GM12872 (cell line): ENCODE results near the gene FAM193A.

Source experiments
- TF ChIP-seq, protein P1 (sequence below): IDR thresholded peaks from 3 replicates; pipeline ENCODE4 v1.5.1; 2011; ENCODE audit warnings: low read depth, mild to moderate bottlenecking, low read length, moderate library complexity; ENCODE audit not compliant: insufficient read depth

FAM193A gene

DNA sequence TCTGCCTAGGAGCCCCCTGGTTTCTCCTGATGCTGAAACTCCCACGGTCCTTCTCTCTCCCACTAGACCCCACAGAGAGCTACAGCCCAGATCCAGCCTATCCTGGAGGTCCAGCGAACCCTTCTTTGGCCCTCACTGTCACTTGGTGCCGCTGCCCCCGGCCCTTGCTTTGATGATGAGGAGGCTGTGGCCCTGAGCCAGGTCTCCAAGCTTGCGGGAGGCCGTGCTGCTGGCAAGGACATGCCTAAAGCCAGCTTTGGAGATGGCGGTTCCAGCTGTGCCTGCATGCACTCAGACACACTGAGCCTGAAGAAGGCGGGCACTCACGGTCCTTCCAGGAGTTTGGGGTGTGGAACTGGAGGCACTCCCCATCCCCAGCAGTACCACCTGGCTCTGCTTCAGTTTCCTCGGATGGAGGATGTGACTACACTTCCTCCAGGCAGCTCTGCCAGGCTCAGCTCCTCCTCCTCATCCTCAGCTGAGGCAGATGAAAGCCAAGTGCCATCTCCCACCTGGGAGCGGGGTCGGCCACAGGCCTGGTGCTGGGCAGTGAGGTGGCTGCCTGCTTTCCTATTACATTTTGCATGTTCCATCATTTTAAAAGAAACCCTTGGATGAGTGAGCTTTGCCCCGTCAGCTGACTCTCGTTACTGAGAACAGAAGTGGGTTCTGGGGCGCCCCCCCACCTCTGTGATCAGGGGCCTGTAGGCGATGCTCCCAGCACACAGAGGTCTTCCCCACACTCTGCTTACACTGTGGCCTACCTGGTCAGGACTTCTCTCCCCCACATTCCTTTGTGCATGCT is 210.6 kb downstream of the FAM193A start:
- TF ChIP-seq, protein P1, sequence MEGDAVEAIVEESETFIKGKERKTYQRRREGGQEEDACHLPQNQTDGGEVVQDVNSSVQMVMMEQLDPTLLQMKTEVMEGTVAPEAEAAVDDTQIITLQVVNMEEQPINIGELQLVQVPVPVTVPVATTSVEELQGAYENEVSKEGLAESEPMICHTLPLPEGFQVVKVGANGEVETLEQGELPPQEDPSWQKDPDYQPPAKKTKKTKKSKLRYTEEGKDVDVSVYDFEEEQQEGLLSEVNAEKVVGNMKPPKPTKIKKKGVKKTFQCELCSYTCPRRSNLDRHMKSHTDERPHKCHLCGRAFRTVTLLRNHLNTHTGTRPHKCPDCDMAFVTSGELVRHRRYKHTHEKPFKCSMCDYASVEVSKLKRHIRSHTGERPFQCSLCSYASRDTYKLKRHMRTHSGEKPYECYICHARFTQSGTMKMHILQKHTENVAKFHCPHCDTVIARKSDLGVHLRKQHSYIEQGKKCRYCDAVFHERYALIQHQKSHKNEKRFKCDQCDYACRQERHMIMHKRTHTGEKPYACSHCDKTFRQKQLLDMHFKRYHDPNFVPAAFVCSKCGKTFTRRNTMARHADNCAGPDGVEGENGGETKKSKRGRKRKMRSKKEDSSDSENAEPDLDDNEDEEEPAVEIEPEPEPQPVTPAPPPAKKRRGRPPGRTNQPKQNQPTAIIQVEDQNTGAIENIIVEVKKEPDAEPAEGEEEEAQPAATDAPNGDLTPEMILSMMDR = no peak

DNA sequence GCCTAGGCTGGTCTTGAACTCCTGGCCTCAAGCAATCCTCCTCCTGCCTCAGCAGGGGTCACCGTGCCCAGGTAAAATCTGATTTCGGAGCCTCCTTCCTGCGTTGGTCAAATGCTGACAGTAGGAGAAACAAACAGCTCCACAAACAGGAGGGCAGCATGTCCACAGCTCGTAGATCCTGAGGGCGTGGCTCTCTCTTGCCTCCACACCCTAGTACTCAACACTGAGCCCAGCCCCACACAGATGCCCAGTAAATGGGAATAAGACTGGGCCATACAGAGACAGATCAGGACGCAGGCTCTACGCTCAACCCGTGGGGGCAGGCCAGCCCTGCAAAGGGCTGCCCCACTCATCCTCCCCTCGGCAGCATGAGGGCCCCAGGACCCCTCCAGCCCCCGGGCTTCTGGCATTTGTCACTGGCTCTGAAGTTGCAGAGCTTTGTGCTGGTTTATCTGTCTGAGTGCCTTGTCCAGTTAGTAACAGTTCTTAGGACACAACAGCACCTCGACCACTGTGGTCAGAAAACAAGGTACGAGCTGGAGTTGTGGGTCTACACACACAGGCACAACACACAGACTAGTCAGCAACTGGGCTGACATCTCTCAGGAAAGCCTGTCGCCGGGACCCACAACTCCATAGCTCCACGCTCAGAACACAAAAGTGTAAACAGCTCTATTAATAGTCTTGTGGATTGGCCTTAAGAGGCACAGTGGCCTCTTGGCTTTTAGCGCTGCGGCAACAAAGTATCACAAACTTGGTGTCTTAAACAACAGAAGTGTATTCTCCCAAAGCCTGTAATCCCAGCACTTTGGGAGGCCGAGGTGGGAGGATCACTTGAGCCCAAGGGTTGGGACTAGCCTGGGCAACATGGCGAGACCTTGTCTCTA is 214.5 kb downstream of the FAM193A start:
- TF ChIP-seq, protein P1 = no peak

DNA sequence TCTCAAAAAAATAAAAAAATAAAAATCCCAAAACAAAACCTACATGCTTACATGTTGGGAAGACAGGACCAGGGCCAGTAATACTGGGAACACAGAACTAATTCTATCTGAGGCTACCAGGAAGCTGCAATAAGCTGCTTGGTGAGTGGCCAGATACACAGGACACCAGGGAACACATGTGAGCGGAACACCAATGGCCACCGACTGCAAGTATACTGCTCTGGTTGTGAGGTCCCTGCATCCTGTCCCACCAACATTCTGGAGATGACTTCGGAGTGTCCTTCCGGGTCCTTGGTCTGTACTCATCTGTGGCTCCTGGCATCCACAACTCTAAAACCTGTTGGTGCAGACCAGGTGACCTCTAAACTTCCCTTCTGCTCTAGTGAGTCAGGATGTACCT is 217.0 kb downstream of the FAM193A start:
- TF ChIP-seq, protein P1 = no peak

DNA sequence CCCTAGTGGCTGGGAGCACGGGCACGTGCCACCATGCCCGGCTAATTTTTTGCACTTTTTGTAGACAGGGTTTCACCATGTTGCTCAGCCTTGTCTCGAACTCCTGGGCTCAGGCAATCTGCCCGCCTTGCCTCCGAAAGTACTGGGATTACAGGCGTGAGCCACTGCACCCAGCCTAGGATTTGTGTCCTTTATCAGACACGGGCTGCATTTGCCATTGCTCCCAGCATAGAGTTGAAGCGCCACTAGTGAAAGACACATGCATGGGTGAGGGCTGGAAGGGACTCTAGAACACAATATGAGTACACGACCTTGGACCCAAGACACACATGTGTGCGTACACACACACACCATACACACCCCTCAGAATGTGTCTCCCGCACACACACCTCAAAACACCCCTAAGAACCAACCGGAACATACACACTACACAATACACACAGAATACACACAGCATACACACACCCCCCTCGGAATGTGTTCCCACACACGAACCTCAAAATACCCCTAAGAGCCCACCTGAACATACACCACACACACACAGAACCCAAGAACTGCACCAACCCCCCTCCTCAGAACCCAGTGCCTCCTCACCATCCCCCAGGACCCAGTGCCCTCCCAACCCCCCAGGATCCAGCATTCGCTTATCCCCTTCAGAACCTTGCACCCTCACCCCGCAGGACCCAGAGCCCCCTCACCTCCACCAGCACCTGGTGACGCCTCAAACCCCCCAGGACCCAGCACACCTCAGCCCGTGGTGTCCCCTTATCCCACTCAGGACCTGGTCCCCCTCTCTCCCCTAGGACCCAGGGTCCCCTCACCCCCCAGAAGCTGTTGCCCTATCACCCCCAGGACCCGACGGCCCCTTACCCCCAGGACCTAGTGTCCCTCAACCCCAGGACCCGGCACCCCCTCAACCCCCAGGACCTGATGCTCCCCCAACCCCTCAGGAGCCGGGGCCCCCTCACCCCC is 218.7 kb downstream of the FAM193A start:
- TF ChIP-seq, protein P1 = no peak

DNA sequence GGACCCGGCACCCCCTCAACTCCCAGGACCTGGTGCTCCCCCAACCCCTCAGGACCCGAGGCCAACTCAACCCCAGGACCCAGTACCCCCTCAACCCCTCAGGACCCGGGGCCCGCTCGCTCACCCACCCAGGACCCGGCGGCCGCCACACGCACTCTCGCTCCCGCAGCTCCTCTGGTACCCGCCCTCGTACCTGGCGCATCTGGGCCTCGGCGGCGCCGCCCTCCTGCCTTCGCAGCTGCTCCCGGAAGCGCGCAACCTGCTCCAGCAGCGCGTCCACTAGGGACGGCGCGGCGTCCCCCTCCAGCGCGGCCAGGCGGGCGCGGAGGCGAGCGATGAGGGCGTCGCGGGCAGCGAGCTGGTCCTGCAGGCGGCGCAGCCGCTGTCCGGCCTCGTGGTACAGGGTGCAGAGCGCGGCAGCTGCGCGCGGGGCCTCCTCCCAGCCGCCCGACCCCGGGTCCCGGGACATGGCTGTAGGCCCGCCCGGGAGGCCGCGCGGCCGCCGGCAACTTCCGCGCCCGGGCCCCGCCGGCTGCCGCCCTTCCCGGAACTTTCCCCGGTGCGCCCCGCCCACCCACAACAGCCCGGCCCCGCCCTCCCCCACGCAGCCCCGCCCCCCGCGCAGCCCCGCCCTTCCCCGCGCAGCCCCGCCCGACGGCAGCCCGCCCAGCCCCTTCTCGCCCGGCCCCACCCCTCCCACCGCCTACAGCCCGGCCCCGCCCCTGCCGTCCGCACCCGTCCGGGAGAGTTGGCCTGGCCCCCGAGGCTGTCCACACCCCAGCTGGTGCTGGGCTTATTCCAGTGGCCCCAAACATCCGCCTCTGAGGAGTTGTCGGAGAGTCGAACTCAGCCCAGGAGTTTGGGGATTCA is 219.6 kb downstream of the FAM193A start, which contains the start of gene TNIP2:
TNIP2 (minus strand) TSS at position 516 of the 870 bp plus-strand sequence; CDS start at position 469, 47 bp downstream.
- TF ChIP-seq, protein P1 = peak; percentile 31; the same call in 1 of the 3 replicates

DNA sequence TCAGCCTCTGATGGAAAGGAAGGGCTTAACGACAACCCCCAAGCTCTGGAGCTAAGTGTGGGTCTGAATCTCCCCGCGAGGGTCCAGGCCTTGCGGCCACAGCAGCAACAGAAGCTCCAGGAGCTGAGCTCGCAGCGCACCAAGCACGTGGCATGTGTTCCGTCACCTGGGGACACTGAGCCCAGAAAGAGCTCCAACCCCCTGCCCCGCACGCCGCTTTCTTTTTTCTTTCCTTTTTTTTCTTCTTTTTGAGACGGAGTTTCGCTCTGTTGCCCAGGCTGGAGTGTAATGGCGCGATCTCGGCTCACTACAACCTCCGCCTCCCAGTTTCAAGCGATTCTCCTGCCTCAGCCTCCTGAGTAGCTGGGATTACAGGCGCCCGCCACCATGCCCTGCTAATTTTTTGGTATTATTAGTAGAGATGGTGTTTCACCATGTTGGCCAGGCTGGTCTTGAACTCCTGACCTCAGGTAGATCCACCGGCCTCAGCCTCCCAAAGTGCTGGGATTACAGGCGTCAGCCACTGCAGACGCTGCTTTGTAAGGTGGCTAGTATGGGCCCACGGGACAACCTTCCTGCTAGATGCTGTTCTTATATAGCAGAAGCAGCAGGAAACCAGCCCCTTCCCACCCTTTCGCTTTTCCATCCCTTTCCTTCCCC is 220.4 kb downstream of the FAM193A start:
- TF ChIP-seq, protein P1 = no peak
